IMR-90 (cell line): ENCODE results near the gene COL15A1.

Source experiments
- MXI1 ChIP-seq: IDR thresholded peaks from 2 replicates; pipeline ENCODE4 v1.6.1; 2012; ENCODE audit warnings: low read depth, mild to moderate bottlenecking, low read length, moderate library complexity, borderline replicate concordance
- POLR2A ChIP-seq: IDR thresholded peaks from 2 replicates; pipeline ENCODE4 v1.6.1; 2012; ENCODE audit warnings: mild to moderate bottlenecking, low read depth, low read length
- RAD21 ChIP-seq: IDR thresholded peaks from 2 replicates; pipeline ENCODE4 v1.6.1; 2012; ENCODE audit warnings: low read length, improper control_type of control experiment
- RFX5 ChIP-seq: IDR thresholded peaks from 2 replicates; pipeline ENCODE4 v1.8.0; 2012; ENCODE audit warnings: low read depth, mild to moderate bottlenecking, low read length, moderate library complexity
- SMC3 ChIP-seq: fragments of 150-350 bp; IDR thresholded peaks from 2 replicates; pipeline ENCODE4 v1.6.1; 2016; ENCODE audit warnings: low read depth, mild to moderate bottlenecking, antibody characterized with exemption, low read length, moderate library complexity
- TF ChIP-seq, protein P1 (sequence below): conservative IDR thresholded peaks from 2 replicates; pipeline ENCODE4 v1.5.1; 2012; ENCODE audit warnings: mild to moderate bottlenecking, low read depth, low read length, improper control_type of control experiment
- TF ChIP-seq, protein P2 (sequence below): fragments of 150-350 bp; IDR thresholded peaks from 2 replicates; pipeline ENCODE4 v1.6.1; 2017; ENCODE audit warnings: mild to moderate bottlenecking, antibody characterized with exemption, low read length, low read depth

DNA sequence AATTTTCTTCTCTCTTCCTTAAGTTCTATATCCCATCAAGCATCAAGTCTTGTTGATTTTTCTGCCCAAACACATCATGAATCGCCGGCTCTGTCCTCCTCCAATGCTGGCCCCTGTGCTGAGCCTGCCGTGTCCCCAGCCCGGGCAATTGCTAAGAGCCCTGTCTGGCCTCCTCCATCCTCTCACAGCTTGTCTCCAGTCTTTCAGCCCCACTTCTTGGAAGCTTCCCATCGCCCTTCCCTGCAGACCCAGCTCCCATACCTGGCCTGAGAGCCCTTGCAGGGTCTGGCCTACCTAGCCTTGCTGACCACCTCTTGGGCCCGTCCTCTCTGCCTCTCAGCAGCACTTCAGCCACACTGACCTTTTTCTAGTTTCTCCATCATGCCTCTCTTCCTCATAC, 61.9 kb downstream of the COL15A1 start:
- TF ChIP-seq, protein P1, sequence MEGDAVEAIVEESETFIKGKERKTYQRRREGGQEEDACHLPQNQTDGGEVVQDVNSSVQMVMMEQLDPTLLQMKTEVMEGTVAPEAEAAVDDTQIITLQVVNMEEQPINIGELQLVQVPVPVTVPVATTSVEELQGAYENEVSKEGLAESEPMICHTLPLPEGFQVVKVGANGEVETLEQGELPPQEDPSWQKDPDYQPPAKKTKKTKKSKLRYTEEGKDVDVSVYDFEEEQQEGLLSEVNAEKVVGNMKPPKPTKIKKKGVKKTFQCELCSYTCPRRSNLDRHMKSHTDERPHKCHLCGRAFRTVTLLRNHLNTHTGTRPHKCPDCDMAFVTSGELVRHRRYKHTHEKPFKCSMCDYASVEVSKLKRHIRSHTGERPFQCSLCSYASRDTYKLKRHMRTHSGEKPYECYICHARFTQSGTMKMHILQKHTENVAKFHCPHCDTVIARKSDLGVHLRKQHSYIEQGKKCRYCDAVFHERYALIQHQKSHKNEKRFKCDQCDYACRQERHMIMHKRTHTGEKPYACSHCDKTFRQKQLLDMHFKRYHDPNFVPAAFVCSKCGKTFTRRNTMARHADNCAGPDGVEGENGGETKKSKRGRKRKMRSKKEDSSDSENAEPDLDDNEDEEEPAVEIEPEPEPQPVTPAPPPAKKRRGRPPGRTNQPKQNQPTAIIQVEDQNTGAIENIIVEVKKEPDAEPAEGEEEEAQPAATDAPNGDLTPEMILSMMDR = no peak
- TF ChIP-seq SMC3 = no peak
- TF ChIP-seq RFX5 = no peak
- TF ChIP-seq RAD21 = no peak
- TF ChIP-seq, protein P2, sequence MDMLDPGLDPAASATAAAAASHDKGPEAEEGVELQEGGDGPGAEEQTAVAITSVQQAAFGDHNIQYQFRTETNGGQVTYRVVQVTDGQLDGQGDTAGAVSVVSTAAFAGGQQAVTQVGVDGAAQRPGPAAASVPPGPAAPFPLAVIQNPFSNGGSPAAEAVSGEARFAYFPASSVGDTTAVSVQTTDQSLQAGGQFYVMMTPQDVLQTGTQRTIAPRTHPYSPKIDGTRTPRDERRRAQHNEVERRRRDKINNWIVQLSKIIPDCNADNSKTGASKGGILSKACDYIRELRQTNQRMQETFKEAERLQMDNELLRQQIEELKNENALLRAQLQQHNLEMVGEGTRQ = no peak
- TF ChIP-seq MXI1 = no peak
- no peak for TF ChIP-seq POLR2A
